Measurements from ENCODE around the gene CCSER2.
"Not testable (repeated sequence)": the region's sequence is repeated elsewhere in the genome, so short reads cannot be mapped to it uniquely, and the experiment has no call there.

The CCSER2 gene

GRCh38 chr10:84456126-84456525 is 127.7 kb downstream of the CCSER2 start:
- DNase-seq: no peak

DNA sequence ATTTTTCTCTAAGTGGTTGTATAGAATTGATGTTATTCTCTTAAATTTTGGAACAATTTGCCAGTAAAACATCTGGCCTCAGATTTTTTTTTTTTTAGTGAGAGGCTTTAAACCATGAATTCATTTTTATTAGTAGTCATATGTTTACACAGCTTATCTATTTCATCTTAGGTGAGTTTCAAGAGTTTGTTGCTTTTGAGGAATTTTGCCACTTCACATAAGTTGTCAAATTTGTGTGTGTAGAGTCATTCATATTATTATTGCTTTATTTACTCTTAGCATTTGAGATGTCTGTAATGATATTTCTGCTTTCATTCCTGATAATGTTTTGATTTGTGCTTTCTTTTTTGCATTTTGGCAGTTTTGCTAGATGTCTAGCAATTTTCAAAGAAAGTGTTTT is 132.1 kb downstream of the CCSER2 start:
- DNase-seq: no peak

DNA sequence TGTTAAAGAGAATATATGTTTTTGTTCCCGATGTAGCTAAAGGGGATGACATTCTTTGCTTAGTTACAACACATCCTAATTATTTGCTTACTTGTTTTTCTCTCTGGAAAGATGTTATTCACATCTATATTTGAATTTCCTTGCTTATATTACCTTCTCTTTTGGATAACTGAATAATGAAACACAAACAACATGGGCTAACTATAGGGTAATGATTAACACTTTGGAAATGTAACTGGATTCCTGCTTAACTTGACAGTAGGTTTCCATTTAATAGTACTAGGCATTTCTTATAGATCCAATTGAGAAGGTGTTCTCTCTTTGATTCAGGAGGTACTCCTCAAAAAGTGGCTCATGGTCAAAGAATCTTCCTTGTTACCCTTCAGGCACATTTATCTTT is 141.1 kb downstream of the CCSER2 start:
- no peak for DNase-seq

DNA sequence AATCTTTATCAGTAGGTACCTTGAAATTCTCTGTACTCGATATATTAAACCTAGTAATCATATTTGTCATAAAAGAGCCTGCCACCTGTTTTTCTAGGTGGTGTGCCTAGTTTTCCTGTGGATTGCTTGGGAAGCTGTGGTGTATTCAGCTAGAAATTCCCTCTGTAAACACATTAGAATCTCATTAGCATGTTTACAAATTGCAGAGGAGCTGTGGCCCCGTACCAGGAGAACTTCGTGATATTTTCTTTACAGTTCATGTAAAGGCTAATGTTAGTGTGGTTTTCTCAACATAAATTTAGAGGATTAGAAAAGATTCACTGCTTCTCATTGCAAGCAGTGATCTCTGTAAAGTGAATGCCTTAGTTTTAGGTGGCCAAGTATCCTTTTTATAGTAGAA is 144.7 kb downstream of the CCSER2 start:
- no peak for DNase-seq

DNA sequence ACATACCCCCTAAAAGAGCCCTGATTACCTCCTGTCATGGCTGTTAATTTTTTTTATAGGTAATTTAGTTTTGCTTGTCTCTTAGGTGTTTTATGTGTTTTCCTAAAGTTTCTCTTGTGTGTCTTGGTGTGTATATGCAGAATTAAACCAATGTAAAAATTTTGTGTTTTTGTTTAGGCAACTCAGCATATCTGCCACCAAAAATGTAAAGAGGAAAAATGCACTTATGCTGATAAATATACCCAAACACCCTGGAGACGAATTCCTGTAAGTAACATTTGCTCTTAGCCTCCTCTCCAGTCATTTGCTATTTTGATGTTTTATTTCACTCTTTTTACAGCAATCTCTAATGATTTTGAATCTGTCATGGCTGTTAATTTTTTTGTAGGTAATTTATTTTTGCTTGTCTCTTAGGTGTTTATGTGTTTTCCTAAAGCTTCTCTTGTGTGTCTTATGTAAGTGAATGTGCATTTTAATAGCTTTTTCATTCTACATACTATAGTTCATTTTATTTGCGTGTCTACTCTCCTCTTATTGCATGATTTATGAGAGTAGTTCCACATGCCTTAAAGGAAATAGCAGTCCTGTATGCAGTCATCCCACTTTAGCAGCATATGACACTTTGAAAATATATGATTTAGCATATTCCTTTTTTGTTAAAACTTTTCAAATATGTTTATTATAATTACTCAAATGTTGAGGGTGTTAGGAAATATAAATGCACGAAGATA is 149.2 kb downstream of the CCSER2 start:
- DNase-seq: no peak

DNA sequence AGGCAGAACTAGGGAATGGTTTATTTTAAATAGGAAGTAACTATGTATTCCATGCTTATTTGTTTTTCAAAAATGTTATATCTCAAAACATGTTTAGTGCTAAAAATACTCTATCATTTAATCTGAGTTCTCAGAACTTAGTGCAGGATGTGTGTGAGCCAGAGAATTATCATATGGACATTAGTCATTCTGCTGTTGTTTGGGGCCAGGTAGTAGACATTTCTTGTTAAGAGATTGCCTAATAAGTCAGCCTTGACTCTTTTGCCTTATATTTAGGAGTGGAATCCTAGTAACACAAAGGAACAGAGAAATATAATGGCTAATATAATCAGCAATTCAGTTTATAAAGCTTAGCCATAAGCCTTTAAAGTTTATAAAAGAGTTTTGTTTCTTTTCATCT is 149.8 kb downstream of the CCSER2 start:
- no peak for DNase-seq

DNA sequence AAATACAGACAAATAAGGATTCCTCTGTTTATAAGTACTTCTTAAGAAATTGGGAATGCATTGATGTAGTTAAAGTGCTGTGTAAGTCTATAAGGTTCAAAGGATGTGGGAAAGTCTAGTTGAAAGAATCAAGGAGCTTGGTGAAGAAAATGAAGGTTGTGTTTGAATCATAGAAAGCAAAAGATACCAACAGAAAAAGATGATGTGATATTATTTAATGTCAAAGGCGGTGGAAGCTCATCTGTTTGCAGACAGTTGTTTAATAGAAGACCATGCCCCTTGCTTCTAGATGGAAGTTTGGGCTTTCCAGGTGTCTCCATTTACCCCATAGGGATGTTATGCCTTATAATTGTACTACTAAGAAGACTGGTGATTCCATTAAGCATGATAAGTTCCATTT is 150.3 kb downstream of the CCSER2 start:
- DNase-seq: no peak

GRCh38 chr10:84484541-84484940 is 156.2 kb downstream of the CCSER2 start:
- DNase-seq: no peak

- DNase-seq: no peak
These were observed 165.0 kb downstream of the CCSER2 start for GRCh38 chr10:84493361-84493760.

DNA sequence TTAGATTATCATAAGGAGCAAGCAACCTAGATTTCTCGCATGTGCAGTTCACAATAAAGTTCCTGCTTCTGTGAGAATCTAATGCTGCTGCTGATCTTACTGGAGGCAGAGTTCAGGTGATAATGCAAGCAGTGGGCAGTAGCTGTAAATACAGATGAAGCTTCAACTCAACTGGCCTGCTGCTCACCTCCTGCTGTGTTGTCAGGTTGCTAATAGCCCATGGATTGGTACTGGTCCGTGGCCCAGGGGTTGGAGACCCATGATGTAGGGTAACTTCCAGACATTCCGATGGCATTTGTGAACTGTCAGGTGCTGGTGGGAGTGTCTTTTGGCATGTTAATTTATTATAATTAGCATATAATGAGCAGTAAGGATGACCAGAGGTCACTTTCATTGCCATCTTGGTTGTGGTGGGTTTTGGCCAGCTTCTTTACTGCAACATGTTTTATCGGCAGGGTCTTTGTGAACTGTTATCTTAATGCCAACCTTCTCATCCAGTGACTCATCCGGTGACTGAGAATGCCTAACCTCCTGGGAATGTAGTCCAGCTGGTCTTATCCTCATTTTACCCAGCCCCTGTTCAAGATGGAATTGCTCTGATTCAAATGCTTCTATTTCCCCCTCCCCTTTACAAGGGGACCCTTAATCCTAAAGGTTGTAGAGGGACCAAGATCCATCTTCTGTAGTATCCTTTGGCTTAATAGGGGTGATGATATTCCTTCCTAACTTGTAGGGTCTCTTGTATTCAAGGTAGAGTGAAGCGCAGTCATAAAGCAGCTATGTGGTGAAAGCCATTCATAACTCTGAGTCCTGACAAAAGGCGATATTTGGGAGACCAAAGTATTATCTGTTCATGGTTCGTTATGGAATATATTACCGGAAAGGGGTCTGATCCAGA is 165.8 kb downstream of the CCSER2 start:
- DNase-seq: no peak

DNA sequence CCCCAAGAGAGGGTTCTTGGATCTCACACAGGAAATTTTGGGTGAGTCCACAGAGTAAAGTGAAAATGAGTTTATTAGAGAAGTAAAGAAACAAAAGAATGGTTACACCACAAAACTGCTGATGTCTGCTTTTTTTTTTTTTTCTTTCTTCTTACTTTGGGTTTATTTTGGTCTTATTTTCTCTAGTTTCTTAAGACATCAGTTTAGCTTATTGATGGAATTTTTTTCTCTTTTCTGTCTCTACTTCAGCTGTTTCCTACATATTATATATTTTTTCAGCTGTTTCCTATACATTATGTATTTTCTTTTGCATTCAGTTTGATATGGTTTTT is 166.4 kb downstream of the CCSER2 start:
- no peak for DNase-seq

DNA sequence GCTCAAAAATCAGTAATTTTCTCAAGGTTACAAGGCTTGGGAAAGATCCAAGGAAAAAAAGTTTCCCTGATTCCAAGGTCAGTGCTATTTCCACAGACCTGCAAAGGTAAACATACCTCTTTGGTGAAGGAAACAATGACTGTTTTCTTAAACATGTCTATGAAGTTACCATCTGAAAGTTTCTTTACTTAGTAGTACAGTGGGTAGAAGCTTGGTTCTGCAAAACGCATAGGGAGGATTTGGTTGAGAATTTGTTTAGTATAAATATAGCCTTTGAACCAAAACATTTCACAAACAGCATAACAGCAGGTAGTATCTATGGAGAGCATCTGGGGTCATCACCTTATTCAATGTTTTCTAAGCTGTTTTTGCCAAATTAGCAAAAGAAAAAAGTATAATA is 169.6 kb downstream of the CCSER2 start:
- DNase-seq: no peak

DNA sequence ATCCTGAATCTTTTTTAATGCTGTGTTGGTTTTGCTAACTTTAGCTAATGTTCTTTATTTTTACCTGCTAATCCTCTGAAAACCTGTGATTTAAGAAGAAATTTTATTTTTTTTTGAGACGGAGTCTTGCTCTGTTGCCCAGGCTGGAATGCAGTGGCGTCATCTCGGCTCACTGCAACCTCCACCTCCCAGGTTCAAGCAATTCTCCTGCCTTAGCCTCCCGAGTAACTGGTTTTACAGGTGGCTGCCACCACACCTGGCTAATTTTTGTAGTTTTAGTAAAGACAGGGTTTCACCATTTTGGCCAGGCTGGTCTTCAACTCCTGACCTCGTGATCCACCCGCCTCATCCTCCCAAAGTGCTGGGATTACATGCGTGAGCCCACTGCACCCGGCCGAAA is 170.7 kb downstream of the CCSER2 start:
- not testable (repeated sequence) for DNase-seq

- DNase-seq: no peak
These were observed 171.5 kb downstream of the CCSER2 start for GRCh38 chr10:84499846-84500245.

DNA sequence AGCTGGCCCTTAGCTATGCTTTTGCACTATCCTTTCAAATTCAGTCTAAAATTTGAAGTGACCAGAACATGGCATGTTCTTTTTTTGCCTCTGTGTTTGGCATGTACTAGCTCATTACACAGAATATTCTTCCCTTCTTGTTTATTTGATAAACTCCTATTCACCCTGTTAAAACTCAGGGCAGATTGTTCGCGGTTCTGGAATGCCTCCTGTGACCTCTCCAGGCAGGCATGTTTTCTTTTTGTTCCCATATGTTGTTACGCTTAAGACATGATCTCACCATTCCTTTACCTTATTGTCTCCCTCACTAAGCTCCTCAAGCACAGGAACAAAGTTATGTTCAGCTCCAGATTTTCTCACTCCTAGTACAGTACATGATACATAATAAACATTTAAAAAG is 181.7 kb downstream of the CCSER2 start:
- no peak for DNase-seq

- DNase-seq: no peak
These were observed 182.7 kb downstream of the CCSER2 start for GRCh38 chr10:84511106-84511505.

DNA sequence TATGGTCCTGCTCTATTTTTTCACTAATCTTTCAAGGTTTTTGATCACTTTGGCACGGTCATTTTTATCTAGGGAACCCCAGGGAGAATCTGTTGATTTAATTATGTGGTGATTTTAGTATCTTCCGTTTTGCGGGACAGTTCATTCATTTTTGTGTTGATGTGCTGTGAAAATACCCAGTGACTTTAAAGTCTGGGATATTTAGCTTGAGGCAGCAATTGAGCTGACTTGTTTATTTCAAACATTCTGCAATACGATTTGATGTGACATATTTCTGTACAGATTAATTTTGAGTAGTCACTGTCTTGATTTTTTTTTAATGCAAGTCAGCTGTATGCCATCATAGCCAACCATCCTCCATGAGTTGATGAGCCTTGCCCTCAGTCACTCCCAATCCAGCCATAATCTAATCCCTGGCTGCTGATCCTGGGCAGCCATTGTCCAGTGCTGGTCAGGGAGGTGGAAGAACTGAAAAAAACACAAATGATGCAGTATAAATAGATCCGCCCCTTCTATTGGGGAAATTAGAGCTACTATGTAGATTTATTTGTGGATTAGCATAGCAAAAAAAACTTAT is 183.4 kb downstream of the CCSER2 start:
- no peak for DNase-seq

DNA sequence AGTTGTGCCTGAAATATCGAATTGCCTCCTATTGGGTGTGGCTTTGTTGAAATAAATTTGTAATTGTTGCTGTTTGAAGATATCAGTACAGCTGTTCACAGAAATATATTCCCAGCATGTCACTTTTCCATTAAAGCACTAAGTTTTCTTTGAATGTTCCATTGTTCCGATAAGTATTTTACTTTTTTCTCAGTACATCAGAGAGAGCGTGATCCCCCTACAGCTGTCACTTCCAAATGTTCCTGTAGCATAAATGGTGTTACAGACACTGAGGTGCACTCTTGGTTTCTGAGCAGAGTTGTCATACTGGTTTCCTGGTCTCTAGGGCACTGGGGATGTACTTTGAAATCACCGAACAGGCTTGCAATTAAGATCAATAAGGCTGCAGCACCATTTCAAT is 189.2 kb downstream of the CCSER2 start:
- DNase-seq: no peak

DNA sequence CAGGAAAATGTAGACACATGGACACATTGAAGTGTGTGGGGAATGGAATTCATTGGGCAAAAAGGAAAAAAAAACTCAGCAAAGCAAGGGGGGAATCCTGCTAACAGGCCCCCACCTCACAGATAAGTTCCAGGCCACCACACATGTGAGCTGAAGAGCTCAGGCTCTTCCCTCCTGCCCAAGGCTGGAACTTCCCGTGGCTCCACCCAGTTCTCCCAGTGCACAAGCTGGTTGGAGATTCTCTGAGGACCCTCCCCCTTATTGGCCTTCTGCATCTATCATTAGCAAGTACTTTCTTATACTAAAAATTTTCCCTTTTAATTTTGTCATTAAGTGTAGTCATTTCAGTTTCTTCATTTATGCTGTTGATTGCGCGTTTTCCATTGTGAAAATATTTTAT is 190.8 kb downstream of the CCSER2 start:
- no peak for DNase-seq

DNA sequence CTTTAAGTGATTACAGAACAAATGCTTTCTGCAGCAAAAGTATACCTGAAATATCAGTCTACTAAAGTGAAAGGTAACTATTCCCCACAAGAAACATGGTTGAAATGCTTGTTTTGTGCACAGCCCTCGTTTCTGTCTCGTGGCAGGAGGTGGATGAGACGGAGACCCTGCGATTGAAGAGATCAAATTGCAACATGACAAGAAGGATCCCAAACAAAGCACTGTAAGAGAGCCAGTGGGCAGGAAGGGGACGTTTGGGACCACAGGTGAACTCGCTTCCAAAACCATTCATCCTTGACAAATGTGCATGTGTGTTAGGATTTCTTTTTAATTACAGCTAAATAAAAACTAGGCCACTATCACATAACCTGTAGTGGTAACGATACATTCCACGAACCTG is 192.6 kb downstream of the CCSER2 start:
- DNase-seq: no peak

GRCh38 chr10:84521468-84521867 is 193.1 kb downstream of the CCSER2 start:
- DNase-seq: no peak

DNA sequence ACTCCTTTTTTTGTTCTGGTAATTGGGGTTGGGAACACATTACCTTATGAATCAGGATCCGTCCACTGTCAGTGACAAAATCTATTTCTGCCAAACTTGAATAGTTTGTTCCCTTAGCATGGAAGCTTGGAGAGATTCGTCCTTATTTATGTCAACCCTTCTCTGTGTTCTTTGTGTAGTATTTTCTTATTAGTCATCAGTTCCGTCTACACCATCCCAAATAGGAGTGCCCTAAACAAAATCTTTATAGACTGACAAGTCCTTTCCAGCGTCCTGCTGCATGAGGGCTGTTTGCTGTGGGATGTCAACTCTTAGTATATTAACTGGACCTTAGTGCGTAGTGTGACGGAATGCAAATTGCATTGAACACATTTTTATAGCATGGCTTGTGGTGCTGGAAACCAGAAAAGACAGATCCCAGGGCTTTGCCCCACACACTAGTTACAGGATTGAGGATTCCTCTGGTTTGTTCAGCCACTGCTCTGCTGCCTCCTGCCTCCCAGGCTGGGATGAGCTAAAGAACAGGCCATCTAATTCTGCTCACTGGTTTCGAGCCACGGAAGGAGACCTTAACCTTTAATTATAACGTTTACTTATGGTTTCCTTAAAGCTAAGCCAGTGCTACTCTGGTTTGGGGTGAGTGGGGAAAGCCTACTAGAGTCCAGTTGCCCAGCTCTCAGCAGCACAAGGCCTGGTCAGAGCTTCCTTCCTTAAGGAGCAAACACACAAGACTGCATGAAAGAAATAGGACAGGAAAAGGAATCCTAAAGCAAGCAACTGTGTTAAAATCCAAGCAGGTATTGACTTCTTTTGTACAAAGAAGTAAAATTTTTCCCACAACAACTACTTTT is 194.4 kb downstream of the CCSER2 start:
- no peak for DNase-seq

DNA sequence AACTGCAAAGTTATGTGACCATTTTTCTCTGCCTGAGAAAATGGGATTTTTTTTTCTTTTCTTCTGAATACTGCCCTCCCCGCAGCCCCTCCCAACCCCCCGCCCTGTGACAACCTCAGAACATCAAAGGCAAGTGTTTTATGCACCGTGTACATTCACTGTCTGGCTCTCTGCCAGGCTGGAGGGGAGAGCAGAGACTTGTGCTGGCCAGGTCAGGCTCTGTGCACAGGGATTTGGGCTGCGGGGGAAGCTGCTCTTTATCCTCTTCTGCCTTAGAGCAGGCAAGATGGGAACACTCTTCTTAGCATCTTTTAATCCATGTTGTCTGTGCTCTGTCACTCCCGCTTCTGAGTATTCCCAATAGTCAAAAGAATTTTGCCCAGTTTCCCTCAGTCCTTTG is 195.1 kb downstream of the CCSER2 start:
- no peak for DNase-seq

Measured in central memory CD4-positive, alpha-beta T cell (primary cell).